ENCODE results near the gene S100A2.
A peak's percentile ranks its signal among the peaks of the same experiment; 100 is the strongest.
"Not testable (repeated sequence)": the region's sequence is repeated elsewhere in the genome, so short reads cannot be mapped to it uniquely, and the experiment has no call there.

Gene S100A2

DNA sequence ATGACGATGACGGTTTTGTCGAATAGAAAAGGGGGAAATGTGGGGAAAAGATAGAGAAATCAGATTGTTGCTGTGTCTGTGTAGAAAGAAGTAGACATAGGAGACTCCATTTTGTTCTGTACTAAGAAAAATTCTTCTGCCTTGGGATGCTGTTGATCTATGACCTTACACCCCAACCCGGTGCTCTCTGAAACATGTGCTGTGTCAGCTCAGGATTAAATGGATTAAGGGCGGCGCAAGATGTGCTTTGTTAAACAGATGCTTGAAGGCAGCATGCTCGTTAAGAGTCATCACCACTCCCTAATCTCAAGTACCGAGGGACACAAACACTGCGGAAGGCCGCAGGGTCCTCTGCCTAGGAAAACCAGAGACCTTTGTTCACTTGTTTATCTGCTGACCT lies 9.9 kb upstream of the S100A2 start:
- H3K27ac ChIP-seq (ENCODE audit: low read depth, low read length, severe bottlenecking); H3K36me3 ChIP-seq (ENCODE audit: control insufficient read depth, insufficient read depth, low read length); H3K9me3 ChIP-seq (ENCODE audit: control insufficient read depth, low read length); H3K4me3 ChIP-seq (ENCODE audit: extremely low read depth, insufficient read depth, low read length, poor library complexity, severe bottlenecking): not testable (repeated sequence)
- WGBS, 2 experiments (ENCODE audit: insufficient coverage in 2 of 2), result 90 to 97% methylated on average over 3 of the region's 10 CpGs
- peaks cover 23% of the 10 kb centered on the region for H3K4me1 ChIP-seq (ENCODE audit: control insufficient read depth, insufficient read depth, low read length, poor library complexity, severe bottlenecking)

DNA sequence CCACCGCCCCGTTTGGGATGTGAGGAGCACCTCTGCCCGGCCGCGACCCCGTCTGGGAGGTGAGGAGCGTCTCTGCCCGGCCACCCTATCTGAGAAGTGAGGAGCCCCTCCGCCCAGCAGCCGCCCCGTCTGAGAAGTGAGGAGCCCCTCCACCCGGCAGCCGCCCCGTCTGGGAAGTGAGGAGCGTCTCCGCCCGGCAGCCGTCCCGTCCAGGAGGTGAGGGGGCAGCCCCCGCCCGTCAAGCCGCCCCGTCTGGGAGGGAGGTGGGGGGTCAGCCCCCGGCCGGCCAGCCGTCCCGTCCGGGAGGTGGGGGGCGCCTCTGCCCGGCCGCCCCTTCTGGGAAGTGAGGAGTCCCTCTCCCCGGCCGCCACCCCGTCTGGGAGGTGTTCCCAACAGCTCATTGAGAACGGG lies 9.4 kb upstream of the S100A2 start:
- peaks cover 23% of the 10 kb centered on the region for H3K4me1 ChIP-seq (ENCODE audit: control insufficient read depth, insufficient read depth, low read length, poor library complexity, severe bottlenecking)
- H3K27ac ChIP-seq (ENCODE audit: low read depth, low read length, severe bottlenecking); H3K9me3 ChIP-seq (ENCODE audit: control insufficient read depth, low read length); H3K4me3 ChIP-seq (ENCODE audit: extremely low read depth, insufficient read depth, low read length, poor library complexity, severe bottlenecking); H3K36me3 ChIP-seq (ENCODE audit: control insufficient read depth, insufficient read depth, low read length): not testable (repeated sequence)
- 95% methylated on average over 8 to 32 of the region's 35 CpGs for WGBS, 2 experiments (ENCODE audit: insufficient coverage in 2 of 2)

DNA sequence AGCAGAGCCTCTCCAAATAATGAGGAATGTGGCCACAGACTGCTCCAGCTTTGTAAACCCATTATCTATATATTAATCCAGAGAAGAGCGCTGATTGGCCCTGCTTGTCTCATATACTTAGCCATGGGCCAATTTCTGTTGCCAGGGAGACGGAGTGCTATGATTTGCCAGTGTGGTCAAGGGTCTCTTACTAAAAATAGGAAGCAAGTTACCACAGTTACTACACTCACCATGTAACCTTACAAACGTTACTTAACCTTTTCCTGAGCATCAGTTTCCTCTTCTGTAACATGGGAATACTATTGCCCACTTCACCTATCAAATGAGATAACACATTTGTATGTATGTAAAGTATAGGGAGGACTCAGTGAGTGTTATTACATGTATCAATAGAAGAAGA lies 7.7 kb upstream of the S100A2 start:
- H3K4me3 ChIP-seq (ENCODE audit: extremely low read depth, insufficient read depth, low read length, poor library complexity, severe bottlenecking), result no peak overlapping the region
- no peak overlapping the region for H3K27ac ChIP-seq (ENCODE audit: low read depth, low read length, severe bottlenecking)
- H3K9me3 ChIP-seq (ENCODE audit: control insufficient read depth, low read length), result no peaks in the 10 kb centered on the region
- WGBS, 2 experiments (ENCODE audit: insufficient coverage in 2 of 2), result 94 to 100% methylated on average over 1 to 2 of the region's 3 CpGs
- H3K4me1 ChIP-seq (ENCODE audit: control insufficient read depth, insufficient read depth, low read length, poor library complexity, severe bottlenecking), result peaks cover 14% of the 10 kb centered on the region
- H3K36me3 ChIP-seq (ENCODE audit: control insufficient read depth, insufficient read depth, low read length), result no peaks in the 10 kb centered on the region

DNA sequence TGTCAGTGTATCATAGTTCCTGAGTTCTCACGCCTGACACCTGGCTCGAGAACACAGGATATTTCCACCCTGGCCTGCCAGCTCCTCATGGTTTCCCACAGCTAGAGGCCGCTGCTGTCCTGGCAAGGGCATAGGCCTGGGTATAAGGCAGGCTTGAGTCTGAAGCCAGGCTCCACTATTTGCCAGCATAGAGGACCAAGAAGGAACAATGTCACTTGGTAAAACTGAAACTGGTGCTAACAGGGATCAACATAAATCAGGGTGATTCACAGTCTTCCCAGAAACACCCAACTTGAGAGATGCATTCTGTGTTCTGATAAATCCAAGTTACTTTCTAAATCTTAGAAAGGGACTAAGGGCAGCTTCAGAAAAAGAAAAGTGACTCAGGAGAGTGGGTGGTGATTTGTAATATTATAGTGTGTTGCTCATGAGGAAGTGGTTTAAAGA lies 6.9 kb upstream of the S100A2 start:
- Histone ChIP-seq H3K4me1 (ENCODE audit: control insufficient read depth, insufficient read depth, low read length, poor library complexity, severe bottlenecking) (peaks cover 15% of the 10 kb centered on the region), H3K36me3 (ENCODE audit: control insufficient read depth, insufficient read depth, low read length) (no peaks in the 10 kb centered on the region), H3K4me3 (ENCODE audit: extremely low read depth, insufficient read depth, low read length, poor library complexity, severe bottlenecking) (no peak overlapping the region), H3K9me3 (ENCODE audit: control insufficient read depth, low read length) (no peaks in the 10 kb centered on the region), H3K27ac (ENCODE audit: low read depth, low read length, severe bottlenecking) (no peak overlapping the region)
- WGBS, 2 experiments (ENCODE audit: insufficient coverage in 2 of 2), result 27 to 58% methylated on average over 3 of the region's 3 CpGs

DNA sequence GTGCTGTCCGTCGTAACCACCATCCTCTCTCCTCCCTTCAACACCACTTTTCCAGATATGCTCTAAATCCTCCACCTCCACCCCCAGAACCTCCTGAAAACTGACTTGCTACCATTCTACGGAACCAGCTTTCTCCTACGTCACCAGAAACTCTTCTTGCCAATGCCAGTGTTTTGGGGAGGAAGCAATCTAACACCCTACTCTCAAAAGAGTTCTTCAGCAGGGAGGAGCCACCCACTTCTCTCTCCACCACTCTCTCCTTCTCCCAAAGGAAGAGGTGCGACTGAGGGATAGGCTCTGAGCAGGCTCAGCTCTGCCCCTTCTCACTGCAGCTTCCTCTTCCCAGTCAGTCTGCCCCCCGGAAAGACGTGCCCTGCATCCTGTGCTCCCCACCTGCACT lies 6.1 kb upstream of the S100A2 start:
- 95 to 98% methylated on average over 3 to 5 of the region's 7 CpGs for WGBS, 2 experiments (ENCODE audit: insufficient coverage in 2 of 2)

DNA sequence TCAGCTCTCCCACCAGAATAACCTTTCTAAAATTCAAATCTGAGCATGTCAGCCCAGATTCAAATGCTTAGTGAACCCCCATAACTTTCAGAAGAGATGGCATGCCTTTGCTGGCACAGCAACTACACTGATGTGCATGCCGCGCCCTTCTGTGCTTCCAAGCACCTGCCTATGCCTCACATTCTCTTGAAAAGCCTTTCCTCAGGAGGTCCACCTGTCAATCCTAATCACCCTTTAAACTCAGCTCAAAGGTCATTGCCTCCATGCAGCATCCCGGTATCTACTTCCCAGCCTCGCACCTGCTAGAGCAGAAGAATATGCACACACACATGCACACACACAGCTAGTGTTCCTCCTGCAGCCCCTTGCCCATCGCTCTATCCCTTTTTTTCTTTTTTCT lies 5.2 kb upstream of the S100A2 start:
- Histone ChIP-seq H3K4me3 (ENCODE audit: extremely low read depth, insufficient read depth, low read length, poor library complexity, severe bottlenecking) (no peak overlapping the region), H3K4me1 (ENCODE audit: control insufficient read depth, insufficient read depth, low read length, poor library complexity, severe bottlenecking) (peaks cover 22% of the 10 kb centered on the region), H3K9me3 (ENCODE audit: control insufficient read depth, low read length) (no peaks in the 10 kb centered on the region), H3K36me3 (ENCODE audit: control insufficient read depth, insufficient read depth, low read length) (no peaks in the 10 kb centered on the region), H3K27ac (ENCODE audit: low read depth, low read length, severe bottlenecking) (no peak overlapping the region)
- WGBS, 2 experiments (ENCODE audit: insufficient coverage in 2 of 2), result 100% methylated on average over 4 of the region's 5 CpGs

More for the DNA sequence above, 6.1 kb upstream of the S100A2 start:
- no peaks in the 10 kb centered on the region for H3K36me3 ChIP-seq (ENCODE audit: control insufficient read depth, insufficient read depth, low read length)
- no peak overlapping the region for H3K27ac ChIP-seq (ENCODE audit: low read depth, low read length, severe bottlenecking)
- no peak overlapping the region for H3K4me3 ChIP-seq (ENCODE audit: extremely low read depth, insufficient read depth, low read length, poor library complexity, severe bottlenecking)
- H3K4me1 ChIP-seq (ENCODE audit: control insufficient read depth, insufficient read depth, low read length, poor library complexity, severe bottlenecking), result peaks cover 20% of the 10 kb centered on the region
- no peaks in the 10 kb centered on the region for H3K9me3 ChIP-seq (ENCODE audit: control insufficient read depth, low read length)

DNA sequence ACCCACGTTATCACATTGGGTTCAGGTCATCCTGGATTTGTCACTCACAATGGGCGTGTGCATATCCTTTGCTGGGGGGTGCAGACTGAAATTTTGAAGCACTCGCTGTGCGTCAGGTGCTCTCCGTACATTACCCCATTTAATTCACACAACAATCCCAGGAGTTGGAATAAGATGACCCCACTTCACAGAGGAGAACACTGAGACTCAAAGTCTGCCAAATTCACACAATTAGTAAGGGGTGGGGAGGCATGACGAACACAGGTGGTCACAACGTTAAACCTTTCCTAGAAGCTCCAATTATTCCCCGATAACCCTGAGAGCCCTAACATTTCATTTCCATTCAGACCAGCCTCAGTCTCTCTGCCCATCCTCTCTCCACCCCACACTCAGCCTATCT lies 3.8 kb upstream of the S100A2 start:
- H3K4me1 ChIP-seq (ENCODE audit: control insufficient read depth, insufficient read depth, low read length, poor library complexity, severe bottlenecking), result peaks cover 31% of the 10 kb centered on the region
- no peaks in the 10 kb centered on the region for H3K9me3 ChIP-seq (ENCODE audit: control insufficient read depth, low read length)
- H3K36me3 ChIP-seq (ENCODE audit: control insufficient read depth, insufficient read depth, low read length), result no peaks in the 10 kb centered on the region
- no peak overlapping the region for H3K27ac ChIP-seq (ENCODE audit: low read depth, low read length, severe bottlenecking)
- WGBS, 2 experiments (ENCODE audit: insufficient coverage in 2 of 2), result 95 to 96% methylated on average over 5 of the region's 8 CpGs
- no peak overlapping the region for H3K4me3 ChIP-seq (ENCODE audit: extremely low read depth, insufficient read depth, low read length, poor library complexity, severe bottlenecking)

DNA sequence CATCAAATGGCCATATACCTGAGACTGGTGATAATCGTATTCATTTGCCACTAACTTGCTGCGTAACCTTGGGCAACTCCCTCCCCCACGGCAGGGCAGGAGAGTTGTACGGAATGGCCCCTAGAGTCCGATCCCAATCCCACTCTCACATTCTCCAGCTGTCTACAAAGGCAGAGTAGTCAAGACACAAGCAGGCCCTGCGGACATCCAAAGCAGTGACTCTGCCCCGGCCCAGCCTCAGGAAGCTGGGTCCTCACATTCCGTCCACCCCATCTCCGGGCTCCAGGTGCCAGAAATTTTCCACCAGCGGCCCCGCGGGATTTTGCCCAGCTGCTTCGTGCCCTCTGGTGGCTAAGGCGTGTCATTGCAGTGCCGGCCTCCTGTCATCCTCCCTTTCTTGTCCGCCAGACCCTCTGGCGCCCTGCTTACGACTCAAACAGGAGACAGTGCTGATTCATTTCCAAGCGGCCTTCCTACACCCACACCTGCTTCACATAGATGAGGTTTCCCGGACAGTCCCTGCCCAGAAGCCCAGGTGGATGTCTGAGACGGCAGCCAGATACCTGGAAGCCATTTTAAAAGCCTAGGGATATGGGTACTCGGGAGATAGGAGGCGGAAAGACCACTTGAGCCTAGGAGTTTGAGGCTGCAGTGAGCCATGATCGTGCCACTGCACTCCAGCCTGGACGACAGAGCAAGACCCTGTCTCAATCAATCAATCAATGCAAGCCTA lies 2.9 kb upstream of the S100A2 start:
- peak overlapping the region; percentile 90 for H3K27ac ChIP-seq (ENCODE audit: low read depth, low read length, severe bottlenecking)
- H3K36me3 ChIP-seq (ENCODE audit: control insufficient read depth, insufficient read depth, low read length), result no peaks in the 10 kb centered on the region
- no peak overlapping the region for H3K4me3 ChIP-seq (ENCODE audit: extremely low read depth, insufficient read depth, low read length, poor library complexity, severe bottlenecking)
- peaks cover 40% of the 10 kb centered on the region for H3K4me1 ChIP-seq (ENCODE audit: control insufficient read depth, insufficient read depth, low read length, poor library complexity, severe bottlenecking)
- no peaks in the 10 kb centered on the region for H3K9me3 ChIP-seq (ENCODE audit: control insufficient read depth, low read length)
- 27 to 28% methylated on average over 20 to 25 of the region's 25 CpGs for WGBS, 2 experiments (ENCODE audit: insufficient coverage in 2 of 2)

DNA sequence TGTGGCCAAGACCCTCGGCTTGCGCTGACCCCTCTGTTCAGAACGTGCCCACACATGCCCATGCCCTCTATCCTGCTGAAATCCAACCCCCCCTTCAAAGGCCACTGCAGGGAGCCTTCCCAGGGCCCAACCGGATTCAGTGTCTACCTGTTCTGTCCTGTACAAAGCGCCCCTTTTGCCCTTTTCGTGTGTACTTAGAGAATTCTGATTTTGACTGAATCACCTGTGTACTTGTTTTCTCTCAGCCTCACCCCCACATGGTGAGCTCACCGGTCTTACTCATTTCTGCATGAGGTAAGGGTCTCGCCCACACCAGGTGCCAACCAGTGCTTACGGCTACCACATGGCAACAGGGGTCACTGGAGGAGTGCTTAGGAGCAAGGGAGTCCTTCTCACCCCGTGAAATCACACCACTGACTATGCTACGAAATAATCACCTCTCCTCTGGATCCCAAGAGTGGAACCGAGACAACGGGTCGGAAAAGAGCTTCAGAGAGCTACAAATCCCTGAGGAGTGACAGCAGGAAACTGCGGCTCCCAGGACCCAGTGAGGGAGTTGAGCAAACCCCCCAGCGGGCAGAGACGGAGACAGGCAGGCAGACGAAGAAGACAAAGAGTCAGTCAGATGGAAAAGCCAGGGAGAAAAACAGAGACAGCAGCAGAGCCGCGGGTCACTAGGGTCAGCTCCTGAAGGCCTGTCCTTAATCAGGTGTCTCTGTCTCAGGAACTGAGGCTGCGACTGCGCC lies 2.1 kb upstream of the S100A2 start:
- Histone ChIP-seq H3K9me3 (ENCODE audit: control insufficient read depth, low read length) (no peaks in the 10 kb centered on the region), H3K27ac (ENCODE audit: low read depth, low read length, severe bottlenecking) (peak overlapping the region; percentile 90), H3K36me3 (ENCODE audit: control insufficient read depth, insufficient read depth, low read length) (no peaks in the 10 kb centered on the region), H3K4me3 (ENCODE audit: extremely low read depth, insufficient read depth, low read length, poor library complexity, severe bottlenecking) (no peak overlapping the region), H3K4me1 (ENCODE audit: control insufficient read depth, insufficient read depth, low read length, poor library complexity, severe bottlenecking) (peaks cover 42% of the 10 kb centered on the region)
- 61 to 72% methylated on average over 18 of the region's 22 CpGs for WGBS, 2 experiments (ENCODE audit: insufficient coverage in 2 of 2)

DNA sequence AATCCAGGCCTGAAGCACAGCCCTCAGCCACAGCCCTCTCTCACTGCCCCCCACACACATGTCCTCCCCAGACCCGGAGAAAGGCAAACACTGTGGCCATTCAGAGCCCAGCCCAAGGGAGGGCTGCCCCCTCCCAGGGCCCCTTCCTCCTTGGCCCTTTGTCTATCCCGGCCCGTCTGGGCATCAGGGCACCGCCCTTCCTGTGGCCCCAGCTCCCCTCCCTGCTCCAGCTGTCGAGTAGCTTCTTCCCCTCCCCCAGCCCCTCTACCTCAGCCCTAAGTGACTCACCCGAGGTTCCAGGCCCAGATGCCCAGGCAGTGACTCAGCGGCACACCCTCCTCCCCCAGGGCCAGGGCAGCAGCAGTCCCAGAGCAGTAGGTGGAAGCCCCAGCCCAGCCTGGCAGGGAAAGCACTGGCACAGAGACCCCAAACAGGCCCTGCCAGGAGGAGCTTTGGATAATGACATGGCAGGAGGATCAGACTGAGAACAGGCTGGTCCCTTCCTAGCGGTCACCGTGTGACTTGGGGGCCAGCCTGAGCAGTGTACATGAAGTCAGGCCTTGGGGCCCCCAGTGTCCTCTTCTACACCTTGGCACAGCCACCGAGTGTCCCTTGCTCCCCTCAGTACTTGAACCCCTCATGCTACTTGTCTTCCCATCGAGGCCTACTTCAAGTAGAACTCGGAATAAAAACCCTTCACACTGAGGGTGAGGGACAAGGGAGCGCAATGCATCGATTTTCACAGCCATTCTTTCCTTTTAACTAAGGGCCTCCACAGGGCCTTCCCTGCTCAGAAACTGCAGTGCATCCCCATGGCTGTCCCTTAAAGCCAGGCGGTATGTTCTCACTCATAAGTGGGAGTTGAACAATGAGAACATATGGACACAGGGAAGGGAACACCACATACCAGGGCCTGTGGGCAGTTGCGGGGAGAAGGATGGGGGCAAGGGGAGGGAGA lies 1.0 kb upstream of the S100A2 start:
- peak overlapping the region; percentile 97 for H3K27ac ChIP-seq (ENCODE audit: low read depth, low read length, severe bottlenecking)
- H3K4me1 ChIP-seq (ENCODE audit: control insufficient read depth, insufficient read depth, low read length, poor library complexity, severe bottlenecking), result peaks cover 40% of the 10 kb centered on the region
- 36 to 40% methylated on average over 11 to 12 of the region's 16 CpGs for WGBS, 2 experiments (ENCODE audit: insufficient coverage in 2 of 2)
- H3K4me3 ChIP-seq (ENCODE audit: extremely low read depth, insufficient read depth, low read length, poor library complexity, severe bottlenecking), result no peak overlapping the region
- H3K36me3 ChIP-seq (ENCODE audit: control insufficient read depth, insufficient read depth, low read length), result no peaks in the 10 kb centered on the region
- H3K9me3 ChIP-seq (ENCODE audit: control insufficient read depth, low read length), result no peaks in the 10 kb centered on the region
